MCF 10A (cell line): ENCODE data around the gene NIPSNAP3A. TPM values are rescaled to one million over a fixed set of nuclear protein-coding genes. Genes with fewer than 3 reads are reported as not detected.
"Not testable (repeated sequence)": the region's sequence is repeated elsewhere in the genome, so short reads cannot be mapped to it uniquely, and the experiment has no call there.

Source experiments
- BruUV-seq: library from RNA; stranded (reverse); fragments of 400-500 nt; replicated peaks from 2 replicates; lab custom pipeline; 2021; lab: Mats Ljungman, UMichigan
- CTCF ChIA-PET: fragments of 300-600 bp; sonication (Branson Sonifier 250); formaldehyde crosslinking; extraction: SDS; loops from one replicate; lab custom pipeline; 2021; ENCODE audit warnings: antibody characterized with exemption, inconsistent platforms; lab: Yijun Ruan, JAX
- POLR2A ChIA-PET: fragments of 300-600, 350-650 bp; sonication (Branson Sonifier 250); formaldehyde crosslinking; extraction: SDS; loops from one replicate; lab custom pipeline; 2020; ENCODE audit warnings: antibody characterized with exemption, inconsistent platforms; lab: Yijun Ruan, JAX
- DNase-seq: peaks from one replicate; pipeline ENCODE4 v3.0.0-alpha.2; 2018; ENCODE audit not compliant: unreplicated experiment
- H3K27ac Mint-ChIP-seq: one replicate; pipeline ENCODE4 v1.8.0; 2022; ENCODE audit warnings: mild to moderate bottlenecking, low read depth, mixed read lengths; ENCODE audit not compliant: unreplicated experiment
- H3K27me3 Mint-ChIP-seq: one replicate; pipeline ENCODE4 v1.8.0; 2022; ENCODE audit warnings: mixed read lengths; ENCODE audit not compliant: insufficient read depth, unreplicated experiment
- H3K36me3 Mint-ChIP-seq: one replicate; pipeline ENCODE4 v1.8.0; 2022; ENCODE audit warnings: mild to moderate bottlenecking, moderate library complexity, mixed read lengths; ENCODE audit not compliant: insufficient read depth, unreplicated experiment
- H3K4me1 Mint-ChIP-seq: one replicate; pipeline ENCODE4 v1.8.0; 2022; ENCODE audit warnings: mixed read lengths; ENCODE audit not compliant: insufficient read depth, unreplicated experiment
- H3K4me3 Mint-ChIP-seq: one replicate; pipeline ENCODE4 v1.8.0; 2022; ENCODE audit warnings: mild to moderate bottlenecking, moderate library complexity, mixed read lengths; ENCODE audit not compliant: unreplicated experiment
- H3K9me3 Mint-ChIP-seq: one replicate; pipeline ENCODE4 v1.8.0; 2022; ENCODE audit warnings: mixed read lengths; ENCODE audit not compliant: unreplicated experiment
- CTCF ChIP-seq: fragments of 200-600 bp; IDR thresholded peaks from one replicate; pipeline ENCODE4 v1.8.0; 2022; ENCODE audit warnings: antibody characterized with exemption, mild to moderate bottlenecking; ENCODE audit not compliant: unreplicated experiment
- intact Hi-C: fragments of 100-400 bp; cut with micrococcal nuclease; formaldehyde crosslinking; loops from 2 replicates; pipeline ENCODE4 v1.14.1; 2022
- total RNA-seq: library from RNA; stranded (reverse); gene quantifications from 2 replicates; pipeline ENCODE4 v1.2.3, GENCODE V29; 2022

The NIPSNAP3A gene
- total RNA-seq, 1 experiment from 2014 or later = 15.4 TPM

- Mint-ChIP-seq H3K4me3 (no peak overlapping the region), H3K27me3 (no peaks in the 10 kb centered on the region), H3K27ac (no peak overlapping the region), H3K4me1 (no peaks in the 10 kb centered on the region), H3K9me3 (no peaks in the 10 kb centered on the region), H3K36me3 (no peaks in the 10 kb centered on the region)
- ChIA-PET CTCF (no interaction called here), POLR2A (interaction anchor here (0.8 kb wide), 1 partner anchor 18 kb away, joined by 3 read pairs; the partner anchor contains the start of gene NIPSNAP3A)
- intact Hi-C loops = no loop called here
- no peak for TF ChIP-seq CTCF
- no TSS peak for BruUV-seq
- no peak for DNase-seq
Measured at GRCh38 chr9:104766025-104766424, 18.5 kb downstream of the NIPSNAP3A start.

GRCh38 chr9:104767507-104767906 lies 20.0 kb downstream of the NIPSNAP3A start:
- no TSS peak for BruUV-seq
- H3K4me1 Mint-ChIP-seq = no peaks in the 10 kb centered on the region
- CTCF ChIA-PET = no interaction called here
- H3K27me3 Mint-ChIP-seq = no peaks in the 10 kb centered on the region
- POLR2A ChIA-PET = interaction anchor here (0.6 kb wide), 1 partner anchor 758 kb away, joined by 4 read pairs; no protein-coding TSS in a partner anchor
- H3K27ac Mint-ChIP-seq = no peak overlapping the region
- TF ChIP-seq CTCF = no peak
- H3K9me3 Mint-ChIP-seq = no peaks in the 10 kb centered on the region
- H3K4me3 Mint-ChIP-seq = no peak overlapping the region
- DNase-seq = no peak
- intact Hi-C loops = no loop called here
- H3K36me3 Mint-ChIP-seq = no peaks in the 10 kb centered on the region

- H3K27me3 Mint-ChIP-seq, H3K27ac Mint-ChIP-seq, H3K9me3 Mint-ChIP-seq, DNase-seq, H3K4me3 Mint-ChIP-seq, intact Hi-C loops, BruUV-seq, H3K36me3 Mint-ChIP-seq, H3K4me1 Mint-ChIP-seq: not testable (repeated sequence)
- ChIA-PET CTCF (interaction anchor here (0.8 to 1.5 kb wide), 2 partner anchors 11 to 94 kb away, joined by 6 read pairs; no protein-coding TSS in a partner anchor), POLR2A (interaction anchor here (1.0 kb wide), 1 partner anchor 681 kb away, joined by 3 read pairs; no protein-coding TSS in a partner anchor)
Measured at GRCh38 chr9:104769029-104769428, 21.5 kb downstream of the NIPSNAP3A start.

GRCh38 chr9:104769655-104770054 lies 22.2 kb downstream of the NIPSNAP3A start:
- H3K9me3 Mint-ChIP-seq = no peaks in the 10 kb centered on the region
- no peak for DNase-seq
- no peaks in the 10 kb centered on the region for H3K36me3 Mint-ChIP-seq
- no peak for TF ChIP-seq CTCF
- intact Hi-C loops = no loop called here
- CTCF ChIA-PET = interaction anchor here (1.5 kb wide), 1 partner anchor 10 kb away, joined by 6 read pairs; no protein-coding TSS in a partner anchor
- no peak overlapping the region for H3K4me3 Mint-ChIP-seq
- BruUV-seq = no TSS peak
- no peaks in the 10 kb centered on the region for H3K27me3 Mint-ChIP-seq
- no peak overlapping the region for H3K27ac Mint-ChIP-seq
- no peaks in the 10 kb centered on the region for H3K4me1 Mint-ChIP-seq
- POLR2A ChIA-PET = interaction anchor here (0.6 kb wide), 1 partner anchor 11 kb away, joined by 4 read pairs; no protein-coding TSS in a partner anchor
